ENCODE measurements around the gene ADAM15.

The ADAM15 gene

GRCh38 chr1:155094622-155094948, 43.5 kb downstream of the ADAM15 start:
- Histone ChIP-seq H3K27ac (ENCODE audit: low read depth, low read length, severe bottlenecking) (no peak overlapping the region), H3K36me3 (ENCODE audit: control insufficient read depth, insufficient read depth, low read length) (no peaks in the 10 kb centered on the region)

GRCh38 chr1:155099331-155099730, 48.2 kb downstream of the ADAM15 start:
- Histone ChIP-seq H3K9me3 (ENCODE audit: control insufficient read depth, low read length) (no peaks in the 10 kb centered on the region), H3K4me1 (ENCODE audit: control insufficient read depth, insufficient read depth, low read length, poor library complexity, severe bottlenecking) (peaks cover 4% of the 10 kb centered on the region), H3K36me3 (ENCODE audit: control insufficient read depth, insufficient read depth, low read length) (no peaks in the 10 kb centered on the region), H3K27ac (ENCODE audit: low read depth, low read length, severe bottlenecking) (no peak overlapping the region), H3K4me3 (ENCODE audit: extremely low read depth, insufficient read depth, low read length, poor library complexity, severe bottlenecking) (no peak overlapping the region)
- WGBS, 2 experiments (ENCODE audit: insufficient coverage in 2 of 2): 94 to 100% methylated on average over 4 of the region's 7 CpGs

More at GRCh38 chr1:155094622-155094948, 43.5 kb downstream of the ADAM15 start:
- Histone ChIP-seq H3K4me1 (ENCODE audit: control insufficient read depth, insufficient read depth, low read length, poor library complexity, severe bottlenecking) (peaks cover 4% of the 10 kb centered on the region), H3K4me3 (ENCODE audit: extremely low read depth, insufficient read depth, low read length, poor library complexity, severe bottlenecking) (no peak overlapping the region), H3K9me3 (ENCODE audit: control insufficient read depth, low read length) (no peaks in the 10 kb centered on the region)
- WGBS, 2 experiments (ENCODE audit: insufficient coverage in 2 of 2): 71 to 90% methylated on average over 2 of the region's 2 CpGs

- Histone ChIP-seq H3K4me1 (ENCODE audit: control insufficient read depth, insufficient read depth, low read length, poor library complexity, severe bottlenecking) (no peaks in the 10 kb centered on the region), H3K9me3 (ENCODE audit: control insufficient read depth, low read length) (no peaks in the 10 kb centered on the region), H3K36me3 (ENCODE audit: control insufficient read depth, insufficient read depth, low read length) (no peaks in the 10 kb centered on the region), H3K27ac (ENCODE audit: low read depth, low read length, severe bottlenecking) (no peak overlapping the region), H3K4me3 (ENCODE audit: extremely low read depth, insufficient read depth, low read length, poor library complexity, severe bottlenecking) (no peak overlapping the region)
- WGBS, 2 experiments (ENCODE audit: insufficient coverage in 2 of 2): 94 to 99% methylated on average over 5 to 6 of the region's 9 CpGs
Measured at GRCh38 chr1:155103325-155103724, 52.2 kb downstream of the ADAM15 start.

GRCh38 chr1:155104605-155105534, 53.8 kb downstream of the ADAM15 start:
- Histone ChIP-seq H3K9me3 (ENCODE audit: control insufficient read depth, low read length) (no peaks in the 10 kb centered on the region), H3K4me1 (ENCODE audit: control insufficient read depth, insufficient read depth, low read length, poor library complexity, severe bottlenecking) (no peaks in the 10 kb centered on the region), H3K36me3 (ENCODE audit: control insufficient read depth, insufficient read depth, low read length) (no peaks in the 10 kb centered on the region), H3K4me3 (ENCODE audit: extremely low read depth, insufficient read depth, low read length, poor library complexity, severe bottlenecking) (no peak overlapping the region), H3K27ac (ENCODE audit: low read depth, low read length, severe bottlenecking) (no peak overlapping the region)
- 85 to 90% methylated on average over 7 of the region's 7 CpGs for WGBS, 2 experiments (ENCODE audit: insufficient coverage in 2 of 2)

GRCh38 chr1:155105604-155106011, 54.5 kb downstream of the ADAM15 start:
- Histone ChIP-seq H3K27ac (ENCODE audit: low read depth, low read length, severe bottlenecking) (no peak overlapping the region), H3K4me3 (ENCODE audit: extremely low read depth, insufficient read depth, low read length, poor library complexity, severe bottlenecking) (no peak overlapping the region), H3K36me3 (ENCODE audit: control insufficient read depth, insufficient read depth, low read length) (no peaks in the 10 kb centered on the region), H3K9me3 (ENCODE audit: control insufficient read depth, low read length) (no peaks in the 10 kb centered on the region), H3K4me1 (ENCODE audit: control insufficient read depth, insufficient read depth, low read length, poor library complexity, severe bottlenecking) (no peaks in the 10 kb centered on the region)
- 75 to 78% methylated on average over 7 of the region's 7 CpGs for WGBS, 2 experiments (ENCODE audit: insufficient coverage in 2 of 2)

GRCh38 chr1:155106862-155107261, 55.7 kb downstream of the ADAM15 start:
- Histone ChIP-seq H3K4me1 (ENCODE audit: control insufficient read depth, insufficient read depth, low read length, poor library complexity, severe bottlenecking) (no peaks in the 10 kb centered on the region), H3K36me3 (ENCODE audit: control insufficient read depth, insufficient read depth, low read length) (no peaks in the 10 kb centered on the region), H3K9me3 (ENCODE audit: control insufficient read depth, low read length) (no peaks in the 10 kb centered on the region), H3K4me3 (ENCODE audit: extremely low read depth, insufficient read depth, low read length, poor library complexity, severe bottlenecking) (no peak overlapping the region), H3K27ac (ENCODE audit: low read depth, low read length, severe bottlenecking) (no peak overlapping the region)
- 80% methylated on average over 4 of the region's 6 CpGs for WGBS, 2 experiments (ENCODE audit: insufficient coverage in 2 of 2)

GRCh38 chr1:155107309-155108264, 56.5 kb downstream of the ADAM15 start:
- no peaks in the 10 kb centered on the region for H3K4me1 ChIP-seq (ENCODE audit: control insufficient read depth, insufficient read depth, low read length, poor library complexity, severe bottlenecking)
- 66 to 82% methylated on average over 8 to 10 of the region's 12 CpGs for WGBS, 2 experiments (ENCODE audit: insufficient coverage in 2 of 2)
- H3K4me3 ChIP-seq (ENCODE audit: extremely low read depth, insufficient read depth, low read length, poor library complexity, severe bottlenecking): no peak overlapping the region
- no peaks in the 10 kb centered on the region for H3K36me3 ChIP-seq (ENCODE audit: control insufficient read depth, insufficient read depth, low read length)
- no peaks in the 10 kb centered on the region for H3K9me3 ChIP-seq (ENCODE audit: control insufficient read depth, low read length)
- no peak overlapping the region for H3K27ac ChIP-seq (ENCODE audit: low read depth, low read length, severe bottlenecking)

- no peak overlapping the region for H3K27ac ChIP-seq (ENCODE audit: low read depth, low read length, severe bottlenecking)
- no peak overlapping the region for H3K4me3 ChIP-seq (ENCODE audit: extremely low read depth, insufficient read depth, low read length, poor library complexity, severe bottlenecking)
- no peaks in the 10 kb centered on the region for H3K4me1 ChIP-seq (ENCODE audit: control insufficient read depth, insufficient read depth, low read length, poor library complexity, severe bottlenecking)
- WGBS, 2 experiments (ENCODE audit: insufficient coverage in 2 of 2): 89 to 94% methylated on average over 4 to 5 of the region's 5 CpGs
- H3K9me3 ChIP-seq (ENCODE audit: control insufficient read depth, low read length): no peaks in the 10 kb centered on the region
- no peaks in the 10 kb centered on the region for H3K36me3 ChIP-seq (ENCODE audit: control insufficient read depth, insufficient read depth, low read length)
Measured at GRCh38 chr1:155108296-155108695, 57.2 kb downstream of the ADAM15 start.

GRCh38 chr1:155110381-155110780, 59.3 kb downstream of the ADAM15 start:
- no peaks in the 10 kb centered on the region for H3K4me1 ChIP-seq (ENCODE audit: control insufficient read depth, insufficient read depth, low read length, poor library complexity, severe bottlenecking)
- WGBS, 2 experiments (ENCODE audit: insufficient coverage in 2 of 2): 92 to 93% methylated on average over 3 to 4 of the region's 8 CpGs
- H3K4me3 ChIP-seq (ENCODE audit: extremely low read depth, insufficient read depth, low read length, poor library complexity, severe bottlenecking): no peak overlapping the region
- H3K27ac ChIP-seq (ENCODE audit: low read depth, low read length, severe bottlenecking): no peak overlapping the region
- H3K9me3 ChIP-seq (ENCODE audit: control insufficient read depth, low read length): no peaks in the 10 kb centered on the region
- no peaks in the 10 kb centered on the region for H3K36me3 ChIP-seq (ENCODE audit: control insufficient read depth, insufficient read depth, low read length)

GRCh38 chr1:155110826-155111225, 59.7 kb downstream of the ADAM15 start:
- Histone ChIP-seq H3K36me3 (ENCODE audit: control insufficient read depth, insufficient read depth, low read length) (no peaks in the 10 kb centered on the region), H3K27ac (ENCODE audit: low read depth, low read length, severe bottlenecking) (no peak overlapping the region), H3K4me1 (ENCODE audit: control insufficient read depth, insufficient read depth, low read length, poor library complexity, severe bottlenecking) (no peaks in the 10 kb centered on the region), H3K9me3 (ENCODE audit: control insufficient read depth, low read length) (no peaks in the 10 kb centered on the region), H3K4me3 (ENCODE audit: extremely low read depth, insufficient read depth, low read length, poor library complexity, severe bottlenecking) (no peak overlapping the region)
- 88 to 97% methylated on average over 7 of the region's 8 CpGs for WGBS, 2 experiments (ENCODE audit: insufficient coverage in 2 of 2)
